MV-4-11 (cell line): Measurements from ENCODE around the gene LUM.

Experiments used
- DNase-seq: peaks from one replicate; lab custom pipeline; 2025; lab: John Stamatoyannopoulos, UW

LUM gene

GRCh38 chr12:91074851-91075250 lies 36.4 kb downstream of the LUM start:
- no peak for DNase-seq

- no peak for DNase-seq
Measured at GRCh38 chr12:91074154-91074709, 37.1 kb downstream of the LUM start.

- no peak for DNase-seq
Measured at GRCh38 chr12:91073426-91073825, 37.9 kb downstream of the LUM start.

GRCh38 chr12:91072931-91073330 lies 38.4 kb downstream of the LUM start:
- no peak for DNase-seq

- DNase-seq = no peak
Measured at GRCh38 chr12:91070936-91071335, 40.4 kb downstream of the LUM start.

- DNase-seq = no peak
Measured at GRCh38 chr12:91065396-91065795, 45.9 kb downstream of the LUM start.

GRCh38 chr12:91064640-91065039 lies 46.7 kb downstream of the LUM start:
- no peak for DNase-seq

- no peak for DNase-seq
Measured at GRCh38 chr12:91061091-91061490, 50.2 kb downstream of the LUM start.

GRCh38 chr12:91059211-91059610 lies 52.1 kb downstream of the LUM start:
- no peak for DNase-seq

- DNase-seq = no peak
Measured at GRCh38 chr12:91058786-91059185, 52.5 kb downstream of the LUM start.

GRCh38 chr12:91057368-91058165 lies 53.7 kb downstream of the LUM start, which contains the start of gene KERA:
TSS of gene KERA (minus strand) at chr12:91058024. CDS start at chr12:91056281, 1,743 bp downstream.
- no peak for DNase-seq

- DNase-seq = no peak
Measured at GRCh38 chr12:91056488-91056887, 54.8 kb downstream of the LUM start.

GRCh38 chr12:91055976-91056375 lies 55.3 kb downstream of the LUM start:
- DNase-seq = no peak

- DNase-seq = no peak
Measured at GRCh38 chr12:91053951-91054715, 57.2 kb downstream of the LUM start.
